Epithelial cell of esophagus (primary cell): ENCODE results near the gene ALDH3B1.
A peak's percentile ranks its signal among the peaks of the same experiment; 100 is the strongest.
"Not testable (repeated sequence)": the region's sequence is repeated elsewhere in the genome, so short reads cannot be mapped to it uniquely, and the experiment has no call there.

ENCODE experiments used
- DNase-seq: peaks from one replicate; pipeline ENCODE4 v3.0.0; 2010; ENCODE audit warnings: low read depth
- H3K4me3 ChIP-seq: 2 replicates; pipeline ENCODE4 v1.5.1; 2011; ENCODE audit warnings: mild to moderate bottlenecking, low read length, control low read depth
- CTCF ChIP-seq: IDR thresholded peaks from 2 replicates; pipeline ENCODE4 v1.5.1; 2011; ENCODE audit warnings: low read depth, mild to moderate bottlenecking, low read length, control low read depth, inconsistent platforms; ENCODE audit not compliant: insufficient read depth; ENCODE audit errors: missing control alignments

Gene ALDH3B1

GRCh38 chr11:67993821-67994220, 16.3 kb upstream of the ALDH3B1 start:
- H3K4me3 ChIP-seq: not testable (repeated sequence)
- TF ChIP-seq CTCF: peak; percentile 52
- DNase-seq: peak; percentile 55

- DNase-seq: not testable (repeated sequence)
Observed at GRCh38 chr11:67994387-67994786, 15.7 kb upstream of the ALDH3B1 start.

GRCh38 chr11:67995129-67995528, 15.0 kb upstream of the ALDH3B1 start:
- not testable (repeated sequence) for DNase-seq, H3K4me3 ChIP-seq

More at GRCh38 chr11:67994387-67994786, 15.7 kb upstream of the ALDH3B1 start:
- H3K4me3 ChIP-seq: not testable (repeated sequence)

GRCh38 chr11:67995579-67995978, 14.5 kb upstream of the ALDH3B1 start:
- H3K4me3 ChIP-seq, DNase-seq: not testable (repeated sequence)

- no peak for DNase-seq
- TF ChIP-seq CTCF: no peak
- no peak overlapping the region for H3K4me3 ChIP-seq
Observed at GRCh38 chr11:67996051-67996450, 14.1 kb upstream of the ALDH3B1 start.

GRCh38 chr11:67996622-67997474, 13.3 kb upstream of the ALDH3B1 start:
- DNase-seq: peak; percentile 66
- H3K4me3 ChIP-seq: no peak overlapping the region
- TF ChIP-seq CTCF: no peak

GRCh38 chr11:67997475-67997921, 12.6 kb upstream of the ALDH3B1 start:
- H3K4me3 ChIP-seq: no peak overlapping the region
- no peak for DNase-seq
- no peak for TF ChIP-seq CTCF

GRCh38 chr11:67998150-67999045, 11.7 kb upstream of the ALDH3B1 start:
- DNase-seq: peak; percentile 0
- TF ChIP-seq CTCF: no peak
- no peak overlapping the region for H3K4me3 ChIP-seq
